GM21619 (cell line): ENCODE data around the gene HOXA5.
A peak's percentile ranks its signal among the peaks of the same experiment; 100 is the strongest.

Source experiments
- ATAC-seq: cut with Tn5 transposase; IDR thresholded peaks from one replicate; pipeline ENCODE4 v1.9.1; 2021; ENCODE audit not compliant: unreplicated experiment

HOXA5 gene

GRCh38 chr7:27138472-27138871 lies 5.0 kb downstream of the HOXA5 start:
- no peak for ATAC-seq

GRCh38 chr7:27137640-27138315 lies 5.7 kb downstream of the HOXA5 start:
- no peak for ATAC-seq

DNA sequence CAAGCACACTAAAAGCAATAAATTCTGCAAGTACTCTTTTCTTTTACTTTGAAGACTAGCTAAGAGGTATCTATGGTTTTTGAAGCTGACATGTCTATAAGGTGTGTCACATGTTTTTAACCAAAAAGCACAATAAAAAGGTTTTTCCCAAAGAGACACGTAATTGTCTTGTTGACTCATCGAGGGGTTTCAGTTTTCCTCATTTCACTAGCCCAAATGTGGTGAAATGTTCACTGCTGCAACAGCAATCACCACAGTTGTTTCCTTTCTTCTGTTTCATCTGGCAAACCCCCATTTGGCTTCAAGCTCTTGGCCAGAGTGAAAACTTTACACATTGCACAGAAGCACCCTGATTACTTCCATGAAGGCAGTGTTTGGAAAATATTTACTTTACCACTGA lies 9.1 kb downstream of the HOXA5 start:
- ATAC-seq, result no peak

DNA sequence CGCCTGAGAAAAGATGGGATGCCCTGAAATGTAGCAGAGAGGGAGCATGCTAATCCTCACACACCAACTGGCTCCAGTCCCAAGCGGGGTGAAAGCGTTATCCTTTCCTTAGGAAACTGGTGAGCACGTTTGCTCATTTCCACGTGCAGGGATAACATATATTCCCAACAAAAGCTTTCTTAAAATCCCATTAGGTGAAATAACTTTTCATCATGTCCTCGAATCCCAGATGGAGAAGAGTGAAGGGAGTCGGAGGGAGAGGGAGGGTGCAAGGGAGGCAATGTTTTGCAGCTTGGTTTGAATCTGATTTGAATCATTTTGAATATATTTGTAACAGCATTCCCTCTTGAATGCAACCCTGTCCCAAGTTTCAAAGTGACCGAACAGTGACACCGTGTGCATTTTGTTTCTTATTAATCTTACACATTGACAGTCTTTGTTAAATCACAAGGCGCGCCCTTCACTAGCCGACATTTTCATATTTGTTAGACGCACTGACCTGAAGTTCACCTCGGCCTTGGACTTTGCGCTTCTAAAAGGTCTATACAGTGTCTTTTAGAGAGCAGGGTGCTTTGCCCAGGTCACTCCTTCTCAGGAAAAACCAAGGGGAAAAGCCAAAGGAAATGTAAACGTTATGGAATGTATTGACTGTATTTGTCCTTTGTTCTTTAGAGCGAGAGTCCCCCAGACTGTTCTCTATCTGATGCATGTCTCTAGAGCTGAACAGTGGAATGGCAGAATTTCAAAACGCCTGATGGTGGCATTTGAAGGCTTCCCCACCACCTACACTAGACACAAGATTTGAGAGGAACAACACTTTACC lies 9.9 kb downstream of the HOXA5 start:
- no peak for ATAC-seq

DNA sequence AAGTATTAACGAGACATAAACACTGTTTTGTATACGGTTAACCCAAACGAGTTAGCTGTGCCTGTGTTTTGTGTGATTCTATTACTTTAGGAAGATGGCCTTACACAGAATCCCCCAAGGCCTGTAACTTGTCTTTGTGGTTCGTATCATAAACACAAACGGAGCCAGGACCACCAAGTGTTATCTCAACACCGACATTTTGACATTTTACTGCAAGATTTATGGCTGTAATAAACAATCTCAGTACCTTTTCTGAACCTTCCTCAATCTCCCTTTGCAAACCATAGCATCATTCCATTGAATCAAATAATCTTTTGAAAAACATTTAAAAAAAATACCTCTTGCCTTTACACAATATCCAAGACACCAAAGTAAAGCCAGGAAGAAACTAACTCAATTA lies 10.5 kb downstream of the HOXA5 start:
- ATAC-seq, result no peak

- no peak for ATAC-seq
Observed at GRCh38 chr7:27132214-27132613, 11.3 kb downstream of the HOXA5 start.

- no peak for ATAC-seq
Observed at GRCh38 chr7:27131390-27131819, 12.1 kb downstream of the HOXA5 start.

- ATAC-seq, result peak; percentile 67
Observed at GRCh38 chr7:27130540-27131389, 12.7 kb downstream of the HOXA5 start, which contains the start of gene HOXA4. Gene HOXA4, minus strand, starts transcription at chr7:27130757. Its CDS starts 24 bp downstream, at chr7:27130733.

DNA sequence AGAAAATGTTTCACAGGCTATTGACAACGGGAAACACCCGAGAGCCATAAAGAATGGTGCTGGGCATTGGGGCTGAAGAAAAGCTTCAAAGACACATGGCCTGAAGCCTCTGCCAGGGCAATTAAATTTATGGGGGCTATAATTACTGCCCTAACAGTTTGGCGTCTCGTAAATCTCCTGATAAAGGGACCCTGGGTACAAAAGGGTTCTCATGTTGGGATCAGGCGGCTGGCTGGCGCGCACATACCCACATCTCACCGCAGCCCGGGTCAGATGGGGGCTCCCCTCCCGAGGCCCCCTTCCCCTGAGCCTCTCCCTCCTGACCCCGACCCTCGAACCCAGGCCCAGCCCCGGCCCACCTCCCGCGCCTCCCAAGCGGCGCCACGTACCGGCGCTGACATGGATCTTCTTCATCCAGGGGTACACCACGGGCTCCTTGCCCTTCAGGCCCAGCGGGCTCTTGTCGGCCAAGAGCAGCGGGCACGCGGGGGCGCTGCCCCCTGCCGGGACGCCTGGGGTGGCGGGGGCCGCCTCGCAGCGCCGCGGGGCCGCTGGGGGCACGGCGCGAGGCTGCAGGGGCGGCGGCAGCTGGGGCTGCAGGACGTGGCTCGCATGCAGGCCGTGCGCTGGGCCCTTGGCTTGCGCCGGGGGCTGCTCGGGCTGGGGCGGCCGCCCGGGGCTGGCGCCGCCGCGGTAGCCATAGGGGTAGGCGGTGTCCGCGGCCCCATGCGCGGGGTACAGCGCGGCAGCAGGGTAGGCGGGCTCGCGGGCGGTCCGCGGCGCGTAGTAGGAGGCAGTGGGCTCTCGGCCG lies 13.5 kb downstream of the HOXA5 start:
- ATAC-seq, result no peak

DNA sequence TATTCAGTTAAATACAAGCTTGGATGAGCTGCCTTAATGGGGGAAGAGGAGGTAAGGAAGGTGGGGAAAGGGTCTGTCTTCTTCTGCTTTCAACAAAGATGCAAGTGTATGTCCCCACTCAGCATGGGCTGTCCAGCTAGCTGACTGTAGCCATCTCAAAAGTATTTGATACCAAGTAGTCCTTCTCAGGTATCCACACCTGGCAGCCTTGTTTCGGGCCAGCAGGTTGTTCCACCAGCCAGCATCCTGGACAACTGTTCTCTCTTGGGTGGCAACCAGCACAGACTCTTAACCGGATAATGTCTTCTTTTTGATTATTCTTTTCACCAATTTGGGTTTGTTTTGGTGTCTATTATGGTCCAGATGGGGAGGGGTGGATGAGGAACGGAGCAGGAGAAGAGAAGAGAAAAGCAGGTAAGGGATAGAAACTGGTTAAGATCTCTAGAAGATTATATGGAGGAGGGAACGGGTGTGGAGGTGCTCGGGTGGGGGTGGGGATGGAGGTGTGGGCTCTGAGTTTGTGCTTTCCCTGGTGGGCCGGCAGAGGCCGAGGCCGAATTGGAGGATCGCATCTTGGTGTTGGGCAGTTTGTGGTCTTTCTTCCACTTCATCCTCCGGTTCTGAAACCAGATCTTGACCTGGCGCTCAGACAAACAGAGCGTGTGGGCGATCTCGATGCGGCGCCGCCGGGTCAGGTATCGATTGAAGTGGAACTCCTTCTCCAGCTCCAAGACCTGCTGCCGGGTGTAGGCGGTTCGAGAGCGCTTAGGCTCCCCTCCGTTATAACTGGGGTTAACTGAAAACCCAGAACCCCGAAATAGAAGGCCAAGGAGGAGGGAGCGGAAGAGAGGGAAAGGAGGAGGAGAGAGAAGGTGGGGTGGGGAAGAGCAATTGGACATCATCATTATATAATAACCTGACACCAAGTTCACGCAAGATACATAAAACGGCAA lies 14.4 kb downstream of the HOXA5 start:
- no peak for ATAC-seq

- ATAC-seq, result no peak
Observed at GRCh38 chr7:27128034-27128433, 15.4 kb downstream of the HOXA5 start.

- no peak for ATAC-seq
Observed at GRCh38 chr7:27126596-27127327, 16.7 kb downstream of the HOXA5 start.

GRCh38 chr7:27125986-27126394 lies 17.5 kb downstream of the HOXA5 start:
- ATAC-seq, result no peak

GRCh38 chr7:27124902-27125689 lies 18.4 kb downstream of the HOXA5 start:
- ATAC-seq, result no peak

DNA sequence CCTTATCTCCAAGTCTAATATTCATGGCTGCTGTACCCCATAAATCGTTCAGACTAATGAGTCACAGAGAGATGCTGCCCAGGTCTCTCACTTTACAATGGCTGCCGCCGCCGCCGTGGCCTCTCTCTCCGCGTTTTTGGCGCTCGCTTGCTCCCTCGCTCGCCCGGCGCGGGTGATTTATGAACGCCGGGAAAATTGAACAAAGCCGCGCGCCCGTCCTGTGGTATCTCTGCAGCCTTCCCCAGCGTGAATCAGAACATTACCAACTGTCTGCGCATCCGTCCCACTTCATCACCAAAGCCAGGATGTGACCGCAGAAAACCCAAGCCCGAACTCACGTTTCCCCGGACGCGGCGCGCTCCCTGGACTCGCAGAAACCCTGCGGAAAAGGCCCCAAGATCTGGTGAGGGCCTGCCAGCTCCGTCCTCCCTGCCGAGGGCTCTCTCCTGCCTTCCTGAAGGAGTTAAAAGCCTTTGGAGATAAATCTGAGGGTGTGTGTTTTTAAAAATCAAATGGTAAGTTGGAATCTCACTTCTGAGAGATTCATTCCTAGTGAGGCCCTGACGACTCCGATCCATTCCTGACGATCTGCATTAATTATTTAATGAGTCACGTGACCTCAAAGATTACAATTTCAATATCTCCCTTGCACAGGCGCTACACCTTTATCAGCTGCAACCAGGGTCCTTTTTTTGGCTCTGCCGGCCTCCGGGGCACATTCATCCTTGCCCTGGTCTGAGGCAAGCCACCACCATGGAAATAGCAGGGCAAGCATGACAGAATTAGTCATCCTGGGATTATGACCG lies 19.2 kb downstream of the HOXA5 start:
- no peak for ATAC-seq

GRCh38 chr7:27123477-27124053 lies 19.9 kb downstream of the HOXA5 start:
- ATAC-seq, result no peak

DNA sequence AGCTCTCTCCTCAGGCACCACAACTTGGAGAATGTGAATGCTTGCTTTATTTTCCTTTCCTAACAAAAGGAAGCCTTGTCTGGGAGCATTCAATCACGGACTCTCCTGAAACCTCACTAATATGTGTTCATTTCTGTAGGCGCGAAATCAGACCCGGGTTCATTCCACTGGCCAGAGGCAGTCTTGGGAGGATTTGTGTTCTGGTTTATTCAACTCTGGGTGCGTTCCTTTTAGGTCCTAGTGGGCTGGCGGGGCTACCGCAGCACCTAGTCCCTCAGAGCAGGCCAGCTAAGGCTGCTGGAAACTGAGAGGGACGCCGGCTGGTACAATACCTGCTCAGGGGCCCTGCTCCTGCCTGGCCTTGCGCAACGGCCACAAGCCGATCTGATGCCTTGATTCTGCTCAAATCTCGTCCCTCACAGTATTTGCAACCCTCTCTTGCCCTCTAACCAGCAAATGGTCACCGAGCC lies 20.4 kb downstream of the HOXA5 start:
- no peak for ATAC-seq
